ENCODE data around the gene TRABD2B.

The TRABD2B gene

GRCh38 chr1:47987601-47988000 lies 9.6 kb downstream of the TRABD2B start:
- no peak for TF ChIP-seq CTCF (IDR thresholded peaks at IDR 0.05; ENCODE audit: control insufficient read depth, extremely low read depth, insufficient read depth)
- no peak overlapping the region for H3K4me3 ChIP-seq (ENCODE audit: low read depth, low read length)
- DNase-seq (ENCODE audit: low read depth): no peak

GRCh38 chr1:47986761-47987200 lies 10.4 kb downstream of the TRABD2B start:
- no peak for DNase-seq (ENCODE audit: low read depth)
- H3K4me3 ChIP-seq (ENCODE audit: low read depth, low read length): no peak overlapping the region
- TF ChIP-seq CTCF (IDR thresholded peaks at IDR 0.05; ENCODE audit: control insufficient read depth, extremely low read depth, insufficient read depth): no peak

GRCh38 chr1:47985018-47985417 lies 12.2 kb downstream of the TRABD2B start:
- H3K4me3 ChIP-seq (ENCODE audit: low read depth, low read length): no peak overlapping the region
- no peak for TF ChIP-seq CTCF (IDR thresholded peaks at IDR 0.05; ENCODE audit: control insufficient read depth, extremely low read depth, insufficient read depth)
- DNase-seq (ENCODE audit: low read depth): no peak

- no peak for DNase-seq (ENCODE audit: low read depth)
- TF ChIP-seq CTCF (IDR thresholded peaks at IDR 0.05; ENCODE audit: control insufficient read depth, extremely low read depth, insufficient read depth): no peak
- H3K4me3 ChIP-seq (ENCODE audit: low read depth, low read length): no peak overlapping the region
These were observed 12.9 kb downstream of the TRABD2B start for GRCh38 chr1:47984175-47984789.

- no peak for DNase-seq (ENCODE audit: low read depth)
These were observed 13.5 kb downstream of the TRABD2B start for GRCh38 chr1:47983691-47984090.

GRCh38 chr1:47981667-47982350 lies 15.4 kb downstream of the TRABD2B start:
- H3K4me3 ChIP-seq (ENCODE audit: low read depth, low read length): no peak overlapping the region
- no peak for DNase-seq (ENCODE audit: low read depth)
- TF ChIP-seq CTCF (IDR thresholded peaks at IDR 0.05; ENCODE audit: control insufficient read depth, extremely low read depth, insufficient read depth): no peak

More at GRCh38 chr1:47983691-47984090, 13.5 kb downstream of the TRABD2B start:
- TF ChIP-seq CTCF (IDR thresholded peaks at IDR 0.05; ENCODE audit: control insufficient read depth, extremely low read depth, insufficient read depth): no peak
- H3K4me3 ChIP-seq (ENCODE audit: low read depth, low read length): no peak overlapping the region
